DLD1 (cell line): ENCODE data around the gene IL31RA.
"Not testable (repeated sequence)": the region's sequence is repeated elsewhere in the genome, so short reads cannot be mapped to it uniquely, and the experiment has no call there.

Source experiments
- in situ Hi-C: cut with HindIII; loops from 2 replicates; pipeline ENCODE4 v1.10.0; 2017; ENCODE audit warnings: low sequenced_read_pairs

The IL31RA gene

DNA sequence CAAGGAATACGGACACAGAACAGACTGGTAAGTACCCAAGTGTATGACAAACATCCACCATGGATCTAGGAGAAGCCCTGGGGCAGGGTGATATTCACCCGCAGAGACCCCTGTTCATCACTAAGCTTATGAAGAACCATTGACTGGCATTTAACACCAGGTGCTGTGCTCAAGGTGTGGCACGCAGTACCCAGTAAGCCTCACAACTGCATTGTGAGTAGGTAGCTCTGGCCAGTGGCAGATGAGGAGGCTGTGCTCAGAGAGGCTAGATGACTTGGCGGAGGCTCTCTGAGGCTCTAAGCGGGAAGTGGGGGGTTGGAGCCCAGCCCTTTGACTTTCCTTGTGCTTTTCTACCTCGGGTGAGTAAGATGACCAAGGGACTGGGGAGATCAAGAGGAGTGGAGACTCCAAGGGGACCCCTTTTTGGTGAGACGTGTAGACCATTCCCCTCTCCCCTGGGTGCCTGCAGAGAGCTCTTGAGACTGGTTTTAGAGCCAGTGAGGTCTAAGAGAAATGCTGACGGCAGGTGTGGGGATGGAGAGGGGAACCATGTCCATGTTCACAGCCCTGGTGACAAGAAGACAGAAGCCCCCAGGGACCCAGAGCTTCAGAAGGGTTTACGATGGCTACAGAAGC is 72.8 kb downstream of the IL31RA start:
- in situ Hi-C loops: no loop called here

DNA sequence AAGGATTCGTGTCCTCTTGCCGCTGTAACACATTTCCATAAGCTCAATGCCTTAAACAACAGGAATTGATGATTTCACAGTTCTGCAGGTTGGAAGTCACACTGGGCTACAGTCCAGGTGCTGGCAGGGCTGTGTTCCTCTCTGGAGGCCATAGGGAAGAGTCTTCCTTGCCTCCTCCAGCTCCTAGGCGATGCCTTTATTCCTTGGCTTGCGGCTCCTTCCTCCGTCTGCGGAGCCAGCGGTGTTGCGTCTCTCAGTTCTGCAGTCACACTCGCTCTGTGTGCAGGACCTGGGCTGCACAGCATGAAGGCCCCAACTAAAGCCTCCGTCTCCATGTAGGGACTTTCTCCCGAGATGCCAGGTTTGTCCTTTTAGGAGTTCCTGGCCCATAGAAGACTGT is 73.6 kb downstream of the IL31RA start:
- in situ Hi-C loops: no loop called here

DNA sequence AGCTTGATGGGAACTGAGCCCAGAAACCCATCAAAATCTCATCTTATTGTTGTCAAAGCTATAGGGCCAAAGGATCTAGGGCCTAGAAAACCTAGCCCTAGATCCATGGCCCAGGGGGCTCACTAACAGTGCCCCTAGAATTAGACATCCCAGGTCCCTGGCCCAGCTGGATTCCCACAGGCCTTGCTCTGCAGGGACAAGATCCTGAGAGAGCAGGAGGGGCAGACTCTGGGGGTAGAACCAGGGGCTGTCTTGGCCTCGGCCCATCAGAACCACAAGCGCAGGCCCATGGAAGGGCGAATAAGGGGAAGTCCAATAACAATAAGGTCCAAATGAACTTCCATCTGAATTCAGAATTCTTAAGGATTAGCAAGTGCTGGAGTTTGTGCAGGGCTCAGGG is 74.0 kb downstream of the IL31RA start:
- in situ Hi-C loops: no loop called here

DNA sequence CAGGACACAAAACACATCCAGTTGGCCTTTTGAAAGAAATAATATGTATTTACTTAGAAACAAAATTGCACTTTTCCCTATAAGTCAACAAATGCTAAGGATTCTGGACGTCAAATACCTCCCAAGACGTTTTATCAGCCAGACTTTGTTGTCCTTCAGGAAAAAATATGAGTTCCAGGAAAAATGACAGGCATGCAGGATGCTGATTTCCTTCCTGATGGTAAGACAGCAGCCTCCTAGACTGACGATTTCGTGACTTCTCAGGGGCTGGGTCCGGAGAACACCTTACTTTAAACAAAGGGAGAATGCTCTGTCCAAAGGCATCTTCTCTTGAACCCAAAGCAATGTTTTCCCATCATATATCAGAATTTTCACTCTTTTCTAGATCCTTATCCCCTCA is 74.6 kb downstream of the IL31RA start:
- in situ Hi-C loops: no loop called here

DNA sequence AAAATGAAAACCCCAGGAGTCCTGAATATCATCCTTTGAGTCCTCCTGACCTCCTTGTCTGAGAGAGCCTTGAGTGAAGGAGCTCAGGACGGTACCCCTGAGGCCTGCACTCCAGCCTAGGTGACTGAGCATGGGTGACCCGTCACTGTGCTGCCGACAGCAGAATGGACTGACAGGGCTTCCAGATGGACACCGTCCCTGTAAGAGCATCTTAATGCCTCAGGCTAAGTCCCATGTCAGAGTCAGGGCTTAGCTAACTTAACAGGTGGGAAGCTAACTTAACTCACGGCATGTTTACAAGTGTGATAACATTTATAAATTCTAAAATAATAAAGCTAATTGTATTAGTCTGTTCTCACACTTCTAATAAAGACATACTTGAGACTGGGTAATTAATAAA is 75.3 kb downstream of the IL31RA start:
- in situ Hi-C loops: no loop called here

DNA sequence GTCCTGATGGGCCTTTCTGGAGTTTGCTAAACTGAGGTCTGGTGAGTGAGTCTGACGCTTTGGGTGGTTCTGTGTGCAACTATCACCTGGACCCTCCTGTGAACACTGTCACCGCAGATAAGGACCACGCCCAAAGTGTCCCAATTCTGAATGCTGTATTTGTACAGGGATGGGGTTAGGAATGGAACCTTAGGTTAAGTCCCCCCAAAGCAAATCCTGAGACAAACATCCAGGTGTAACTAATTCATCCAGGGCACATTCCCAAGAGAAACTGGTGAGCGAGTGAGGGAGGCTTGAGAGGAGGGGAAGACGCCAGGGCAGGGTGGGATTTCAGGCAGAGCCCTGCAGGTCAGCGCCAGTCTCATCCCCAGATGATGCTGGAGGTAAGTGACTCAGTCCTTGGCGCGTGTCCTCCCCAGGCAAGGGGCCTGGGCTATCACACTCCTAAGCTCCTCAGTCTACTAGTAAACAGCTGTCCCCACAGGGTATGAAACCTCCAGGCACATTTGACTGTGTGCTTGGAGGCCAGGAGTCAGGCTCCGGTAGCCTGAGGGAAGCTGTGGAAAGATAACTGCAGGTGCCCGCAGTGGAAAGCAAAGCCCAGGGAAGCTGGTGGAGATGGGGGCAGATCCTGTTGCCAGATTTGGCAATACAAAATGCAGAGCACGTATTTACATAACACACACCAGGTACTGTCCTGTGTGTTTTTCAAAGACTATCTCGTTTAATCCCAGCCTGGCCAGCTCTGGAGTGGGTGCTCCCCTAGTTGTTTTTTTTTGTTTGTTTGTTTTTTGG is 76.9 kb downstream of the IL31RA start:
- in situ Hi-C loops: no loop called here

DNA sequence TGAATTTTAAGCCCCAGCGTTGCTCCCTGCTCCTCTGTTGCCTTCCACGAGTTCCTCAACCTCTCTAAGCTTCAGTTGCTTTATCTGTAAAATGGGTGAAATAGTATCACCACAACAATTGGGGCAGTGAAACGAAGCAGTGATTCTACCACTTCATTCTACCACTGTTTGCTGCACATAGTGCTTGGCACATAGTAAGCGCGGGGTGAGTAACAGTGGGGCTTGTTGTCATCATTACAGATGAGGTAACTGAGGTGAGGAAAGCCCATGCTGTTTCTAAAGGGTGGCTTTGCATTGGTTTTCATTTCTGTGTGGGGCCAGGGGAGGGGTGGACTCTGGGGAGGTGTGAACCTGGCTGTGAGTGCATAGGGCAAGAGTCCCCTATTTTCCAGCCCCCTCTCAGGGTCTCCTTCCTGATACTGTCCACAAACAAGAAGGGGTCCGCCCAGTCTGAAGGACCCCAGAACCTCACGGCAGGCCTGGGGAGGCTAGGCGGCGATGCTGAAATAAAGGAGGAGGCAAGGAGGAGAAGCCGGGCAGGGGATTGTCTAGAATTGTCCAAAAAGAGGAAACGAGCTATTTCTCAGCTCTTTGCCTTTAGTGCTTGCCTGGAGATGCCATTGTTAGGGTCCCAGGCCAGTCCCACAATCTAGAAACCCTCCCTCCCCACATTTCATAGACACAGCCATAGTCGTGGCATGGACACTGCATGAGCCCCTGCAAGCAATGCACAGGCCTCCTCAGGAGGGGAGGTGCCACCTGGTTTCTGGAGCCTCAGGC is 78.1 kb downstream of the IL31RA start:
- in situ Hi-C loops: no loop called here

DNA sequence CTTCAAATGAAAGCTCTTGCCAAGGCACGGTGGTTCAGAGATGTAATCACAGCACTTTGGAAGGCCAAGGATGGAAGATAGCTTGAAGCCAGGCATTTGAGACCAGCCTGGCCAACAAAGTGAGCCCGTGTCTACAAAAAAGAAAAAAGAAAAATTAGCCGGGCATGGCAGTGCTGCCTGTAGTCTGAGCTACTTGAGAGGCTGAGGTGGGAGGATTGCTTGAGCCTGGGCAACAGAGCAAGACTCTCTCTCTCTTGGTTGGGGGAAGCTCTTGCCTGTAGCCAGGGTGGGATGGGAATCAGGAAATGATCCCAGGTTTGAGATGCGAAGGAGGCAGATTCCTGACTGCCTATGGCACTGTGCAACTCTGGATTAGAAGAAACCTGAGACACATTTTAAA is 81.5 kb downstream of the IL31RA start:
- in situ Hi-C loops: no loop called here

DNA sequence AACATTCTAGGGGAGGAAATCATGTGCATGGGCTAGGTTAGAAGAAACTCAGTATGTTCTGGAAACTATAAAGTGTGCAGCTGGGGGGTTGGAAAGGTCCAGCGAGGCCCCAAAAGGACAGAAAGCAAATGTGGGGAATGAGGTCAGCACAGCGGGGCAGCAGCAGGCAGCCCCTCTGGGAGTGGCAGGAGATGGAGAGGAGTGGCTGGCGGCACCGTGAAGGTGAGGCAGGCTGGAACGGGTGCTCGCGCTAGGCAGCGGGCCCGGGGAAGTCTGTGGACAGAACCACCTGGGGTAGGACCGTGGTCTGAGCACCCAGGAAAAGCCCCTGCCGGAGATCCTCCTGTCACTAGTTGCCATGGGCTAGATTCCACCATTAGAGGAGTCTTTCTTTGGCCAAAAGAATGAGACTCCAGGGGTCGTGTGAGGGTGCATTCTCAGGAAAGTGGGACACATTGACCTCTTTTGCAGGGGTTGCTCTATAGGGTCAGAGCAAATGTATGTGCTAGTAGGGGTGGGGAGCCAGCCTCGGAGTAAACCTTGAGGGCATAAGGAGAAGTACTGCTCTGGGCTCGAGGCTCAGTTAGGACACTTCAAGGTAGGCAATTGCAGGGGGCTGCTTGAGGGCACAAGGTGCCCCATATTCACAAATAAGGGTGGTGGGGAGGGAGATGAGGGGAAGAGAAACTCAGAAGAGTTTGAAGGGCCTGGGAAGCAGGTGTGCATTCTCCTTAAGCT is 82.4 kb downstream of the IL31RA start:
- in situ Hi-C loops: no loop called here

DNA sequence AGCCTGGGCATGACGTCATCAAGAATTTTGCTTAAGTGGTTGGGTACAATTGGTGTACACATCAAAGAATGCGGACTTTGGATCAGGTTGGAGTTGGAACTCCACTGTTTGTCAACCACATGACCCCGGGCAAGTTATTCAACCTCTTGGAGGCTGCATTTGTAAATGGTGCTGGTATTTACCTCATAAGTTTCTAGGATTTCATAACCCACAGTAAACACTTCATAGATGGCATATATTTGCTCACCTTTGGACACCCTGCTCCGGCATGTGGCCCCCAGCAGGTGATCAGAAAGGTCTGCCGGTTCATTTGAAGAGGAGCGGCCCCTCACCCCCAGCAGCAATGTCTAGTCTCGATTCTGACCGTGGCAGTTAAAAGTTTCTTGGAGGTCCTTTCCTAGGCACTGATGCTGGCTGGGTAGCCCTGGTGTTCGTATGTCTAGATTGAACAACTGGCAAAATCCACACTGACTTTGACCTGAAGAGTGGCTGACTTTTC is 83.0 kb downstream of the IL31RA start:
- in situ Hi-C loops: no loop called here

DNA sequence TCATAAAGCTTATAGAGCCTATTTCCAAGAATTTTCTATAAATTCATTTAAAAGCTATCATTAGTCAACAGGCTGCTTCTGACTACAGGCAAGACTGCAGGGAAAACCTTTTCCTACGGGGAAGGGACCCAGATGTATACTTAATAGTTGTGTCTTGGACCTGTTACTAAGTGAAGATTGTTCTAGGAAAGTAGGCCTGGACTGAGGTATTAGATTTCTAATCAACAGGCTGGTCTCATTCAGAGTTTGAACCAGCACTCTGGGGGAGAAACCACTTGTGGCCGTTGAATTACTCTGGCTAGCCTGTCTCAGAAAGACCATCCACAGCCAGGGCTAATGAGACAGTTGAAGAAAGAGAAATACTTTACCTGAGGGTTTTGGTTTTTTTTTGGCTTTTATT is 83.6 kb downstream of the IL31RA start:
- in situ Hi-C loops: no loop called here

DNA sequence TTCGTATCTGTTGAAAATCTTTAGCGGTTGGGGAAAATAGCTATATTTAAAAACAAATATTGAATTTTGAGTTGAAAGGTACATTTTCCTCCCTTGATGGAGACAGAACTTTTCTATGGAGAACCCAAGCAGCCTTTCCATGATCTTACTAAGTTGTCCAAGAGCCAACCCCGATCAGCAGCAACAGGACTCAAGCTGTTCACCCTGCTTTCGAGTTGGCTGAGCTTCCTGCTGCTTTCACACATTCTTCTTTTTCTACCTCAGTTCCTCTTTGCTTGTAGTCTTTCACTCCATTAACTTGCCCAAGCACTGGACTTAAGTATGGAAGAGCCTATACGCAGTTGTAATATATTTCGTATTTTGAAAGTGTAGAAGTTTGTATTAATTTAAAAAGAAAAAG is 84.2 kb downstream of the IL31RA start:
- in situ Hi-C loops: no loop called here

DNA sequence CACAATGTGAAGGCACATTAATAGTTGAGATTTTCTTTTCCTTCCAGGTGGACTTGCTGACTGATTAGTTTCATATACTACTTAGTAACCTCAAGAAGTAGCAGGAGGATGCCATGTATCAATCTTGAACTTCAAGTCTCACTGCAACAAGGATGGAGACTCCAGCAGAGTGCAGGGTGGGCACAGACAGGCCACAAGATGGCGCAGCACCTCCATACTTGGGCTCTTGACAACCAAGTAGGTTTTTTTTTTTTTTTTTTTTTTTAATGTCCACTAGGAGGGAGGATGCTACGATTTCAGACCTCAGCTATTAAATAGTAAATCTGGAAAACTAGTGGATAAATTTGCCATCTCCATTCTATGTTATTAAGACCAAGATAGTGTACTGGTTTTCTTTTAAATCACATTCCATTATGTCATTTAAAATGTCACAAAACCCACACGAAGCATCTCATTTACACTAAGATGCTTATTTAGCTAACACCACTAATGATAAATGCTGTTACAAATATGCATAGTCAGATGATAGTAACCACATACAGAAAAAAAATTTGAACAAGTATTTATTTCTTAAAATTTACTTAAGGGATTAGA is 85.0 kb downstream of the IL31RA start:
- in situ Hi-C loops: no loop called here

DNA sequence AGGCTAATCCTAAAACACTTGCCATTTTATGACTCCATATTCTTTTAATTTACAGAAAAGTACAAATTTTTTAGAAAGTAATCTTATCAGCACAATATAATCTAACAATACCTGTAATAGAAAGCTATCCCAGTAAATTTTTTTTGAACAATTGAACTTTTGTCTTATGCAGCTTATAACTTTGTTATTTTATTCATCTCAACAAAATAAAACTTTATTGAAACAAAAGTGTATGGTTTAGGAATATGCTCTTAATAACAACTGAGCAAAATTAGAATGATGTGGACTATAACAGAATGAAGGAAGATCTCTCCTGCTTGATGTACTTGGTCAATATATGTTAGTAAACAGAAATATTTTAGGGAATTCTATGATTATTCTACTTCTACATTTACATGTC is 86.4 kb downstream of the IL31RA start:
- in situ Hi-C loops: not testable (repeated sequence)

DNA sequence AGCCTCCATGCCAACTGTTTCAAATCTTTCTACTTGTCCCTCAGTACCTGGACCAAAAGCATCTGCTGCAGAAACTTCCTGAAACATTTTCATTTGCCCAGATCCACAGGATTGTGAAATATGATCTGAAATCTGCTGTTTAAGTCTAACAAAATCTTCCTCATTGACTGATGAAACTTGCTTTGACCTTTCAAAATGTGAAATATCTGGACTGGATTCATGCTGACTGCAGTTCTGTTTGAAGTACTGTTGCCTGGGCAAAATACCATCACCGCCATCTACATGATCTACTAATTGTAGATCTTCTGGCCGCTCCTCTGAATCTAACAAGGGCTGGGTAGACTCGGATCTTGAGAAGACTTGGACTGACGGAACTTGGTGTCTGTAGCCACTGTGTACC is 90.0 kb downstream of the IL31RA start:
- in situ Hi-C loops: not testable (repeated sequence)

DNA sequence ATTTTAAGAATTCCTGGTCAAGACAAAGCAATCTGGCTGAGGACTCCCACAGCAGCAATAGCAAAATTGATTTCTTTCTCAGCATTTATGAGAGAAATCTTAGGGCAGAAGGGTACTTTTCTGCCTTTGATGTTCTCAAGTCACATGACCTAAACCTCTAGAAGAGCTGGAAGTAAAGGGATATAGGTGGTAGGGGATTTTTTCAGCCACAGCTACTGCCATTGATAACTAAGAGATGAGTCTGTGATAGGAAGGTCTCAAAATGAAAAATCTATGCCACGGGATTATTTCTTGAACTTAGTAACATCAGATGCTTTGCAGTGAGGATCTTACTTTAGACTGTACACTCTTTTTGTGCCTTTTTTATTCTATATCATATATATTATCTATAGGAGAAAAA is 108.1 kb downstream of the IL31RA start:
- in situ Hi-C loops: no loop called here

DNA sequence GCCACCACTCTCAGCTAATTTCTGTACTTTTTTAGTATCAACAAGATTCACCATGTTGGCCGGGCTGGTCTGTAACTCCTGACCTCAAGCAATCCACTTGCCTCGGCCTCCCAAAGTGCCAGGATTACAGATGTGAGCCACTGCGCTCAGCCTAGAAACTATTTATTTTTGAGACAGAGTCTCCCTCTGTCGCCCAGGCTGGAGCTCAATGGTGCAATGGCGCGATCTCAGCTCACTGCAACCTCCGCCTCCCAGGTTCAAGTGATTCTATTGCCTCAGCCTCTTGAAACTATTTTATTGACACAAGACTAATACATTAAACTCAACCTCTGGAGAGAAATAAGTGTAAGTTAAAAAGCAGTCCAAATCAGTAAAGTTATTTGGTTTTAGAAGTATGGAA is 109.6 kb downstream of the IL31RA start:
- in situ Hi-C loops: no loop called here

DNA sequence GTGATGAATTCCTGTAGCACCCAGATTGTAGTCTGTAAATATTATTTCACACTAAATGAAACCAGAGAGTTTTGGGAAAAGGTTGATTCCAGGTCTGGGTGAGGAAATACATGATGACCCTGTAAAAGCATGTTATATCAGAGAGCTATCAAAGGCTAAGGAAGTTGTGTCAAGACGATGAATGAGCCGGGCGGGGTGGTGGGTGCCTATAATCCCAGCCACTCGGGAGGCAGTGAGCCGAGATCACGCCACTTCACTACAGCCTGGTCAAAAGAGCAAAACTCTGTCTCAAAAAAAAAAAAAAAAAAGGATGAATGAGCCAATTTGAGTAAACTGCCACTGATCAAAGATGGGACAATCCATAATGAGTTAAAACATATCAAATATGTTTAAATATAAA is 114.4 kb downstream of the IL31RA start:
- in situ Hi-C loops: no loop called here

DNA sequence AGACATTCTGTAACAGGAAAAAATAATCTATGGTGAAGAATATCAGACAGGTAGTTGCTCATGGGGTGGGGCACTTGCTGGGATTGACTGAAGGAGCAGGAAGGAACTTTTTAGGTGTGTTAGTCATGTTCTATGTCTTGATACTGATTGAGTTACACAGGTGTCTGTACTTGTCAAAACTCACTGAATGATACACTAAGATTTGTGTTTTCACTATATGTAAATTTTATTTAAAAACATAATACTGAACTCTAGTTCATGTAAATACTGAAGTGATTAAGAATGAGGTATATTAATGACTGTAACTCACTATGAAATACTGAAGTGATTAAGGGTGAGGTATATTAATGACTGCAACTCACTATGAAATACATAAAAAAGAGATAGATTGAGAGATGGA is 115.1 kb downstream of the IL31RA start:
- in situ Hi-C loops: no loop called here

DNA sequence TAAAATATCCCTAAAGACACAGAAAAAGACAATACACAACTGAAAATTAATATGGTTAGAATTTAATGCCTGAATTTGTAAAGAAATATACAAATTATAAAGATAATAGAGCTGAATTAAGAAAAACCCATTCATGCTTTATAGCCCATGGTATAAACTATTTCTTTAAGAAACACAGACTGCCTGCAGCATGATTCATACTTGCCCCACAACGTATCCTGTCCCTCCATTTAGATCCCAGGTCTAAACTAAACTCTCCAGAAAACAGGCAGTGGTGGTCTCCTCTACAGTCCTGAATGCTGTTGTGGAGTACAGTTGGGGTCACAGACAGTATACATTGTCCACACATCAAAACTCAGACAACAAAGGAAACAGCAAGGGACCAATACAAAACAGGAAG is 118.8 kb downstream of the IL31RA start:
- in situ Hi-C loops: no loop called here
